GM18511 (cell line): Measurements from ENCODE around the gene ATG4B.

Experiments used
- ATAC-seq: cut with Tn5 transposase; IDR thresholded peaks from one replicate; pipeline ENCODE4 v1.9.1; 2021; ENCODE audit warnings: mild to moderate bottlenecking, moderate library complexity; ENCODE audit not compliant: unreplicated experiment

ATG4B gene

DNA sequence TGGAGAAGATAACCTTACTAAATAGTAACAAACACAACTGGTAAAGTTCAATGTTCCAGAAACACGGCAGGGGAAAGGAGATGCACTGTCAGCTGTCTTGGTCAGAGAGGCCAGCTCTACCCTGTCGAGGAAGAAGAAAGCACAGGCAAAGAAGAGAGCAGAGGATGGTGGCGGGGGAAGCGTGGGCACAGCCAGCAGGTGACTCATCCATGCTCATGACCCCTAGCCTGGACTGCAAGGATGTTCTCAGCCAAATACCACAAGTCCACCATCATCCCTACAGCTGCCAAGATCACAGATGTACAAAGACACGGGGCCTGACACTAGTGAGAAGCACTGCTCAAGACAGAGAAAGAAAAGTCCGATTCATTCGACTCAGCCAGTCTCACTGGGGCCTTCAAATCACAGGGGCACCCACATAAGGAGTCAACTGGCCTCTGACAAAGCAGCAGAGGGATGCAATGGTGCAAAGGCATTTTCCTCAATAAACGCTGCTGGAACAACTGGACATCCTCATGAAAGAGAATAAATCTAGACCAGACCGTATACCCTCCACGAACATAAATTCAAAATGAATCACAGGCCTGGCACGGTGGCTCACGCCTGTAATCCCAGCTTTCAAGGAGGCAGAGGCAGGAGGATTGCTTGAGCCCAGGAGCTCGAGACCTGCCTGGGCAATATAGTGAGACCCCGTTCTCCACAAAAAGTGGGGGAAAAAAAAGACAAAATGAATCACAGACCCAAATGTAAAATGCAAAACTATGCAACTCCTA lies 43.5 kb downstream of the ATG4B start:
- ATAC-seq = no peak

GRCh38 chr2:241686324-241686649 lies 48.8 kb downstream of the ATG4B start:
- ATAC-seq = peak; percentile 14

- ATAC-seq = peak; percentile 96
These were observed 49.3 kb downstream of the ATG4B start, which contains the start of gene DTYMK for GRCh38 chr2:241686650-241687425. Gene DTYMK, minus strand, starts transcription at chr2:241686815. Its CDS starts 32 bp downstream, at chr2:241686783.

DNA sequence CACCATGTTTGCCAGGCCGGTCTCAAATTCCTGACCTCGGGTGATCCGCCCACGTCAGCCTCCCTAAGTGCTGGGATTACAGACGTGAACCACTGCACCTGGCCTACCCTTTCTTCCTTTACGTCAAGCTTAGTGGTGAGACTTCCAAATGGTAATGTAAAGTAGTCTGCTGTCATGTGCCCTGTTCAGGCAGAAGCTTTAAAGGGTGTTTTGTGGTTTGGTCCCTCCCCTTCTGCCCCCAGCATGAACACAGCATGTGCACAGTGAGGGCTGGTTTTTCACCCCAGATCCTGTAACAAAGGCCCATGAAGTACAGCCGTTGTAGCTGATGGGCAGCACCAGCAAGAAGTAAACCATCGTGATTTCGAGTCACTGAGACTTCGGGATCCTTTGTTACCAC lies 51.8 kb downstream of the ATG4B start:
- ATAC-seq = no peak

GRCh38 chr2:241690202-241690717 lies 52.8 kb downstream of the ATG4B start:
- ATAC-seq = no peak

GRCh38 chr2:241692448-241692847 lies 55.0 kb downstream of the ATG4B start:
- no peak for ATAC-seq

DNA sequence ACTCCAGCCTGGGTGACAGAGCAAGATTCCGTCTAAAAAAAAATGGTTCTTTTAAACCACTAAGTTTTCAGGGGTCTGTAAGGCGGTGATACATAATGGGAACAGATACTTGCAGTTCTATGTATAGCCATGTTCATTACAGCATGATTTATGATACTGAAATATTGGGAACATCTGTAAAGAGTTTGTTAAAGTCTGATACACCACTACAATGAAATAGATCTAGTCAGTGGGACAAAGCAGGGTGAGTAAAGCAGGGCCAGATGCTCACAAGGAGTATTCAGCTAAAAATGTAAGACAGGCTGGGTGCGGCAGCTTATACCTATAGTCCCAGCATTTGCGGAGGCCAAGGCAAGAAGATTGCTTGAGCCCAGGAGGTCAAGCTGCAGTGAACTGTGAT lies 58.2 kb downstream of the ATG4B start:
- ATAC-seq = no peak

- no peak for ATAC-seq
These were observed 63.6 kb downstream of the ATG4B start for GRCh38 chr2:241701149-241701398.

- ATAC-seq = peak; percentile 61
These were observed 64.1 kb downstream of the ATG4B start, which contains the start of gene ING5 for GRCh38 chr2:241701399-241702154. Gene ING5, plus strand, starts transcription at chr2:241702039. Its CDS starts 27 bp downstream, at chr2:241702066.

DNA sequence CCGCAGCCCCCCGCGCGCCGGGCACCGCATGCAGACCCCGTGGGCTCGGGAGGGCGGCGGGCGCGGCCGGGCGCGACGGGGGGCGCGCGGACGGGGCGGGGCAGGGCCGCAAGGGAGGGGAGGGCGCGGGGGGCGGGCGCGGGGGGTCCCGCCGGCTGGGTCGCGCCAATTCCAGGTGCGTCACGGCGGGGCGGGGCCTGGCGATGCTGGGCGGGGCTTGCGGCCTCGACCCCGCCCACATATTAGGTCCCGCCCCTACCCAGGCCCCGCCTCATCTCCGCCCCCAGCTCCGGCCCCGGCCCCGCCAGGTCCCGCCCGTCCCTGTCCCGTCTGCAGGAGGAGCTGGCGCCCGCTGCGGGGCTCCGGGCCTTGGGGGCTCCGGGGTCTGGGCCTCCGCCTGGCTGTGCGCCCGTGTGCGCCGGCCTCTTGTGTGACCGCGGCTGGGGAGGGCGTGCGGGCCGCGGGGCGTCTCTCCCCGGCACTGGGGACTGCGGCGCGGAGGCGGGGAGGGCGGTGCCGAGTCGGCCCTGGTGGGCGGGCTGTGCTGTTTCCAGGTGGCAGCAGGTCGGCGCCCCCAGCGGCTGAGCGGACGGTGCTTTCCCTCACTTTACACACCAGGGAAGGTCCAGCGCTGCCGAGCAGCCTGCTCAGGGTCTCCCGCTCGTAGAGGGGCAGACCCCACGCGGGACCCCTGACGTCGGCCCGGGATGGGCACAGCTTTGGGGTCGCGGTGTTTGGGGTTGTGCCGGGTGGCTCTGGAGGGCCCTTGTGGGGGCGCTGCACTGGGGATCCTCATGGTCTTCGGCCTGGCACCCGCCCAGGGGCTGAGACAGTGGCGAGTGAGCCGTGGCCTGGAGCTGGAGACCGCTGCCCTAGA lies 64.9 kb downstream of the ATG4B start:
- ATAC-seq = peak; percentile 72

DNA sequence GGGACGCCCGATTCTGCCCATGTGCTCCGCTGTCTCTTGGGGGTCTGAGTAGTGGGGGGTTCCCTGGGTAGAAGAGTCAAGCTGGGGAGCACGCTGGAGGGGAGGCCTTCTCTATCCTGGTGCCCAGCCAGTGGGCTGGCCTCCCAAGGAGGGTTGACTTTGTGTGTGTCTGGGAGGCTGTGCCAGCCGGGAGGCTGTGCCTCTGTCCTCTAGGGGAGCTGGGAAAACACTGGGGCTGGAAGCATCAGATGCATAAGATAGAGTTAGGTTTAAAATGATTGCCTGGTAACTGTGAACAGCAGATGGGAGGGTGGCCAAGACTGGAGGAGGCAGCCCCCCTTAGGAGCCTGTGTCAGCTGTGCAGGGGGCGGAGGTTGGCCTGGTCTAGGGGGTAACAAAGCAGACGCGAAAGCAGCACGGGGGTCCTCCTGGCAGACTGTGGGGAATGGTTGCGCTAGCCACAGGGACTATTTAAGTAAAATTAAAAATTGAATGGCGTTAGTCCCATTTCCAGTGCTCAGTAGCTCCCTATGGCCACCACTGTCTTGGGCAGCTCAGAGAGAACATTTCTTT lies 65.6 kb downstream of the ATG4B start:
- ATAC-seq = no peak

- no peak for ATAC-seq
These were observed 69.0 kb downstream of the ATG4B start for GRCh38 chr2:241706537-241706936.

DNA sequence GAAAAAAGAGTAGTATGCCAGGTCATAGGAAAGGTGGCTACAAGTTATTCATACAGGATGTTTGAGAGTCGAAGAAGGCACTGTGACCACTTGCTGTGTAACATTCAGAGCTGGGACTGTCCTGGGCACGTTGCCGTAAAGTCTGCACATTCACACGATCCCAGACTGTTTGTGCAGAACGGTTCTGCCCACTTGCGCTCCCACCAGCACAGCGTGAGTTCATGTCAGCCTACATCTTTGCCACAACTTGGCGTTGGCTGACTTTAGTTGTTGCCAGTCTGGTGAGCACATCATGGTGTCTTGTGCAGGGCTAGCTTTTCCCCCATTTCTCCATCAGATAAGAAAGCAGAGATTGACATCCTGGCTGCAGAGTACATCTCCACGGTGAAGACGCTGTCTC lies 71.4 kb downstream of the ATG4B start:
- ATAC-seq = no peak

GRCh38 chr2:241719093-241719492 lies 81.6 kb downstream of the ATG4B start:
- ATAC-seq = no peak

GRCh38 chr2:241720099-241720498 lies 82.6 kb downstream of the ATG4B start:
- no peak for ATAC-seq

- no peak for ATAC-seq
These were observed 83.1 kb downstream of the ATG4B start for GRCh38 chr2:241720560-241720959.

DNA sequence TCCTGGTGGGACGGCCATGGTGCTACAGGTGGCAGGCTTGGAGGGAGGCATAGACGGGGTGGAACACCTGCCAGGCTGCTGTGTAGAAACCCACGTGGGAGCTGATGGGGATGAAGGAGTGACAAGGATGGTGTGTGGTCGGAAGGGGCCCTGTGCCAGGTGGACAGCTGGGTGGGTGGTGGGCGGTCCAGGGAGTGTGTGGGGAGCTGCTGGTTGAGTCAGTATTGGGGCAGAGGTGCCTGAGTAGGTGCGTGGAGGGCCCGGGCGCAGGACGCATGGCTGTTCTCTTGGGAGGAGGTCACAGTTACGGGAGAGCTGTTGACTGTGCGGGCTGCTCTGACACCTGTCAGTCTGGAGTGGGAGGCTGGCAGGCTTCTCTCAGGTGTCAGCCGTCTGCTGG lies 84.4 kb downstream of the ATG4B start:
- no peak for ATAC-seq

GRCh38 chr2:241722896-241723454 lies 85.5 kb downstream of the ATG4B start:
- no peak for ATAC-seq
